SK-N-SH (cell line): ENCODE data around the gene SNX15.

ENCODE experiments used
- POLR2AphosphoS5 ChIP-seq: IDR thresholded peaks from 2 replicates; pipeline ENCODE4 v1.6.1; 2012; ENCODE audit warnings: low read depth, low read length
- RAD21 ChIP-seq: IDR thresholded peaks from 2 replicates; pipeline ENCODE4 v1.6.1; 2012; ENCODE audit warnings: mild to moderate bottlenecking, low read length
- TF ChIP-seq, protein P1 (sequence below): fragments of 200-600 bp; sonication (generic); IDR thresholded peaks from 2 replicates; pipeline ENCODE4 v1.6.1; 2017; ENCODE audit warnings: antibody characterized with exemption, mild to moderate bottlenecking, moderate library complexity

DNA sequence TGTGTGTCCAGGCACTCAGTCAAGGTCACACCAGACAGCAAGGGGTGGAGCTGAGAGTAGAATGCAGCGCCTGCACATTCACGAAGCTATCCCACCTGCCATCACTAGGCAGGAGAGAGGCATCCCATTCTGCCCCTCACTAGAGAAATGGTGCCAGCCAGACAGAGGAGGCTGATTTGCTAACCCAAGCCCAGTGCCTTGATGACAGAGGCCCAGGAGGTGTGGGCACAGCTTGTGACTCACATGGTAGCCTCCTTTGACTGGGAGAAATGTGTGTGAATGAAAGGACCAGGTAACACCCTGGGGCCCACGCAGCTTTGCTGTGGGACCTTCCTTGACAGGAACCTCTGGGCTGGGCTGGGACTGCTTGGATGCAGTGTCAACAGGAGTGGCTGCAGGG is 36.3 kb downstream of the SNX15 start:
- TF ChIP-seq POLR2AphosphoS5 (no peak), RAD21 (no peak)
- TF ChIP-seq, protein P1, sequence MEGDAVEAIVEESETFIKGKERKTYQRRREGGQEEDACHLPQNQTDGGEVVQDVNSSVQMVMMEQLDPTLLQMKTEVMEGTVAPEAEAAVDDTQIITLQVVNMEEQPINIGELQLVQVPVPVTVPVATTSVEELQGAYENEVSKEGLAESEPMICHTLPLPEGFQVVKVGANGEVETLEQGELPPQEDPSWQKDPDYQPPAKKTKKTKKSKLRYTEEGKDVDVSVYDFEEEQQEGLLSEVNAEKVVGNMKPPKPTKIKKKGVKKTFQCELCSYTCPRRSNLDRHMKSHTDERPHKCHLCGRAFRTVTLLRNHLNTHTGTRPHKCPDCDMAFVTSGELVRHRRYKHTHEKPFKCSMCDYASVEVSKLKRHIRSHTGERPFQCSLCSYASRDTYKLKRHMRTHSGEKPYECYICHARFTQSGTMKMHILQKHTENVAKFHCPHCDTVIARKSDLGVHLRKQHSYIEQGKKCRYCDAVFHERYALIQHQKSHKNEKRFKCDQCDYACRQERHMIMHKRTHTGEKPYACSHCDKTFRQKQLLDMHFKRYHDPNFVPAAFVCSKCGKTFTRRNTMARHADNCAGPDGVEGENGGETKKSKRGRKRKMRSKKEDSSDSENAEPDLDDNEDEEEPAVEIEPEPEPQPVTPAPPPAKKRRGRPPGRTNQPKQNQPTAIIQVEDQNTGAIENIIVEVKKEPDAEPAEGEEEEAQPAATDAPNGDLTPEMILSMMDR: no peak
